Body of pancreas (tissue), 4 donors: ENCODE measurements around the gene PPP1R26. TPM values are rescaled to one million over a fixed set of nuclear protein-coding genes. Genes with fewer than 3 reads are reported as not detected.

Experiments
- ATAC-seq: fragments of 150-250 bp; one replicate; pipeline ENCODE4 v1.9.1; 2016
- DNase-seq, 4 donors: peaks; one replicate each; pipeline ENCODE4 v3.0.0-alpha.2; 2019
- H3K27ac ChIP-seq, 4 donors: fragments of 200-600 bp; sonication (generic); 1 replicate in 3 of 4; 2 replicates in 1 of 4; pipeline versions ENCODE4 v1.5.1 to v1.6.1; 2016 to 2019; ENCODE audit warnings: mild to moderate bottlenecking in 1 of 4, mixed read lengths in 1 of 4, moderate library complexity in 1 of 4
- H3K27me3 ChIP-seq, 2 donors: fragments of 200-600 bp; sonication (generic); one replicate each; pipeline ENCODE4 v1.6.0; 2016; ENCODE audit warnings: mild to moderate bottlenecking in 1 of 2
- H3K36me3 ChIP-seq, 2 donors: fragments of 200-600 bp; sonication (generic); replicated peaks in 1 of 2; 2 replicates each; pipeline ENCODE4 v1.5.1; 2016; ENCODE audit warnings: low read depth in 2 of 2; ENCODE audit not compliant: insufficient read depth in 1 of 2
- H3K4me1 ChIP-seq: fragments of 200-600 bp; sonication (generic); one replicate; pipeline ENCODE4 v1.6.0; 2016
- H3K4me3 ChIP-seq, 2 donors: fragments of 200-600 bp; sonication (generic); 1 replicate in 1 of 2; 2 replicates in 1 of 2; pipeline ENCODE4 v1.5.1; 2016 to 2019
- H3K9me3 ChIP-seq, 3 donors: fragments of 200-600 bp; sonication (generic); 1 replicate in 2 of 3; 2 replicates in 1 of 3; pipeline ENCODE4 v1.5.1; 2016
- CTCF ChIP-seq, 7 experiments: fragments of 450-650 bp in 4 of 7; fragments of 200-600 bp in 3 of 7; sonication (generic) in 3 of 7; IDR thresholded peaks; one replicate each; pipeline ENCODE4 v1.5.1; 2016 to 2019; ENCODE audit warnings: antibody characterized with exemption in 7 of 7
- POLR2A ChIP-seq, 3 donors: fragments of 450-650 bp; IDR thresholded peaks; one replicate each; pipeline ENCODE4 v1.6.1; 2016; ENCODE audit warnings: antibody characterized with exemption in 3 of 3, mild to moderate bottlenecking in 2 of 3
- WGBS, 2 donors: methylation state at CpG; one replicate each; pipeline ENCODE4 v1.1.5; 2017; 5-methylcytosine and 5-hydroxymethylcytosine counted together
- intact Hi-C: fragments of 100-400 bp; cut with DNase I; formaldehyde crosslinking; loops from one replicate; pipeline ENCODE4 v1.15.1; 2023
- total RNA-seq, 2 donors: library from RNA; depleted of rRNA; stranded (reverse); fragments of >200 nt; gene quantifications; one replicate each; pipeline ENCODE4 v1.1.0, GENCODE V29; 2016

The PPP1R26 gene
- total RNA-seq, 2 donors from 2014 or later: 17.8 to 17.9 TPM

DNA sequence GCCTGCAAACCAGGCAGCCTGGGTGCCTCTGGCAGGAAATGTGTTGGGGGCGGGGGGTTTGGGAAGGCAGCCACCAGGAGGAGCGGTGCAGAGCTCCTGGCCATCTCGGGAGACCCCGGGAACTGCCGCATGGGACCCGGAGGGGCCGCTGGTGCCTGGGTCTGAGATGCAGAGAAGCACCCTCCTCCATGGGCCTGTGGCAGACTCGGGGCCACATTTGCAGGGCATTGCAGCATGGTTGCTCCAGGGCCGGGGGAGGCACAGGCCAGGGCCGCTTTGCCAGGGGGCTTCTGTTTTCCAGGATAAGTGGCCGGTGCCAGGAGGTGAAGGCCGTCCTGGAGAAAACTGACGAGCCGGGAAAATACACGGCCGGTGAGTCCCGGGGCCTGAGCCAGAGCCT lies 43.3 kb downstream of the PPP1R26 start:
- no peaks in the 10 kb centered on the region for H3K27me3 ChIP-seq

GRCh38 chr9:135523521-135524129 lies 44.0 kb downstream of the PPP1R26 start:
- DNase-seq (no peak), ATAC-seq (no peak)
- intact Hi-C loops: no loop called here
- Histone ChIP-seq H3K9me3 (no peaks in the 10 kb centered on the region), H3K27ac (no peak overlapping the region), H3K27me3 (no peaks in the 10 kb centered on the region), H3K36me3 (no peaks in the 10 kb centered on the region), H3K4me3 (no peak overlapping the region), H3K4me1 (no peaks in the 10 kb centered on the region)
- 51 to 84% methylated on average over 6 to 20 of the region's 21 CpGs for WGBS, 2 donors
- no peak for TF ChIP-seq CTCF (IDR thresholded peaks at IDR 0.05)
- TF ChIP-seq POLR2A (IDR thresholded peaks at IDR 0.05): no peak

More for the DNA sequence above, 43.3 kb downstream of the PPP1R26 start:
- TF ChIP-seq CTCF (IDR thresholded peaks at IDR 0.05) (no peak), POLR2A (IDR thresholded peaks at IDR 0.05) (no peak)
- Histone ChIP-seq H3K27ac (no peak overlapping the region), H3K36me3 (no peaks in the 10 kb centered on the region), H3K4me3 (no peak overlapping the region), H3K9me3 (no peaks in the 10 kb centered on the region), H3K4me1 (no peaks in the 10 kb centered on the region)
- ATAC-seq (no peak), DNase-seq (no peak)
- 41 to 60% methylated on average over 16 to 17 of the region's 17 CpGs for WGBS, 2 donors
- intact Hi-C loops: no loop called here

DNA sequence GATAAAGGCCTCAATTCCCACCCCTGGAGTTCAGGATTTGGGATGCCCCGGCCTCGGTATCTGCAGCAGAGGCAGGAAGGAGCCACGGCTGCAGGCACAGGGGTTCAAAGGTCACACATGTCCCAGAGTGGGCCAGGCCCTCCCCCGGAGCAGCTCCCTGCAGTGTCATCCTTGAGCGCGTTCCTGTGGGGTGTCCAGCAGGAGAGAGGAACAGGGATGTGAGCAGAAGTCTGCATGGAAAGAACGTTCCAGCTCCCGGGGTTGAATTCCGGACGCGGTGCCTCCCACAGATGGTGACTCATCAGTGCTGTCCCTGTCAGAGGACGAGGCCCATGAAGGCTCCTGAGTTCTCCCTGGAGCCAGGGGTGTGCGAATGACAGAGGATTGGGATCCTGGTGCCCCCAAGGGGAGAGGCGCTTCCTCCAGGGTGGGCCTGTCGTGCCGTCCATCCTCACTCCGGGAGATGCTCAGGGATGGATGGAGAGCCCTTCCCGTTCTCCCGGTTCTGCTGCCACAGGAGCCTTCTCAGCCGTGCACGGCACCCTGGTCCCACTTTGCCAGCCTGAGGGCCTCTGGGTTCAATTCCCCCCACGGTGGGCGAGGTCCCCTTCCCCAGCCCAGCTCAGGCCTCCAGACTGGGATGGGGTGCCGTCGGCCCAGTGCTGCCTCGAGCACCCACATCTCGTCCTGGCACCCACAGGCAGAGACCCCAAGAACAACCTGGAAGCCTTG lies 44.7 kb downstream of the PPP1R26 start:
- intact Hi-C loops: no loop called here
- no peak for ATAC-seq
- H3K4me3 ChIP-seq: no peak overlapping the region

DNA sequence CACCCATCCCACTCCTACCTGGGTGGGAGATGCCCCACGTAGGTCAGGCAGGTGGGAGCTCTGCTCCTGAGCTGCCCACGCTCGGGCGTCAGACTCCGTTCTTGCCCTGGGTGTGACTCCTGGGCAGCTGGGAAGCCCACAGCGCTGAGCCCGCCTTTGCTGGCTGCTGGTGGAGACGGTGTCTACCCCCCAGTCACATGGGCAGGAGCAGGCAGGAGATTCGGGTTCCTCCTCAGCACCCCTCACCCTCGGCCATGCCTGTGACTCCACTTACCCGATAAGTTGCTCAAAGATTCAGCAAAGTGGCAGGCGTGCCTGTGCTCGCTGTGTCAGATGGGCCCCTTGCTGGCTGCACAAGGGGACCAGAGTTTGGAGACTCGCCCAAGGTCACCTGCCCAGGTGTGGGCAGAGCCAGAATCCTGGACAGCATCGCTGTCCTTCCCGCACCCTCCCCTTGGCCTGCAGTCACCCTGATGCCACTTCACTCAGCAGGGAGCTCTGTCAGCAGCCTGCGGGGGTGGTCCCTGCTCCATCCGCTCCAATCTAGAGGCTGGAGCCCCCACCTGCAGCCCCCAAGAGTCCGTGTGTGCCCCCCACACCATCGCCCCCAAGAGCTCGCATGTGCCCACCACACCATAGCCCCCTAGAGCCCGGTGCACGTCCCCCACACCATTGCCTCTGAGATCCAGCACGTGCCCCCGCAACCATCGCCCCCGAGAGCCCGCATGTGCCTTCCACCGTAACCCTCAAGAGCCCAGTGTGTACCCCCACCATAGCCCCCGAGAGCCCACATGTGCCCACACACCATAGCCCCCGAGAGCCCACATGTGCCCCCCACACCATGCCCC lies 45.9 kb downstream of the PPP1R26 start:
- intact Hi-C loops: no loop called here
- Histone ChIP-seq H3K27ac (no peak overlapping the region), H3K36me3 (no peaks in the 10 kb centered on the region), H3K9me3 (no peaks in the 10 kb centered on the region), H3K4me1 (no peaks in the 10 kb centered on the region), H3K4me3 (no peak overlapping the region), H3K27me3 (no peaks in the 10 kb centered on the region)
- ATAC-seq: no peak
- no peak for TF ChIP-seq POLR2A (IDR thresholded peaks at IDR 0.05)
- no peak for TF ChIP-seq CTCF (IDR thresholded peaks at IDR 0.05)
- DNase-seq: no peak
- 43 to 53% methylated on average over 15 to 26 of the region's 31 CpGs for WGBS, 2 donors

More for the DNA sequence above, 44.7 kb downstream of the PPP1R26 start:
- H3K4me1 ChIP-seq: no peaks in the 10 kb centered on the region
- 43 to 48% methylated on average over 14 to 27 of the region's 27 CpGs for WGBS, 2 donors
- TF ChIP-seq POLR2A (IDR thresholded peaks at IDR 0.05): no peak
- no peak for TF ChIP-seq CTCF (IDR thresholded peaks at IDR 0.05)
- H3K9me3 ChIP-seq: no peaks in the 10 kb centered on the region
- DNase-seq: no peak
- H3K27me3 ChIP-seq: no peaks in the 10 kb centered on the region
- H3K27ac ChIP-seq: no peak overlapping the region
- H3K36me3 ChIP-seq: no peaks in the 10 kb centered on the region
